ENCODE data around the gene C1QTNF6.
"Not testable (repeated sequence)": the region's sequence is repeated elsewhere in the genome, so short reads cannot be mapped to it uniquely, and the experiment has no call there.

The C1QTNF6 gene

DNA sequence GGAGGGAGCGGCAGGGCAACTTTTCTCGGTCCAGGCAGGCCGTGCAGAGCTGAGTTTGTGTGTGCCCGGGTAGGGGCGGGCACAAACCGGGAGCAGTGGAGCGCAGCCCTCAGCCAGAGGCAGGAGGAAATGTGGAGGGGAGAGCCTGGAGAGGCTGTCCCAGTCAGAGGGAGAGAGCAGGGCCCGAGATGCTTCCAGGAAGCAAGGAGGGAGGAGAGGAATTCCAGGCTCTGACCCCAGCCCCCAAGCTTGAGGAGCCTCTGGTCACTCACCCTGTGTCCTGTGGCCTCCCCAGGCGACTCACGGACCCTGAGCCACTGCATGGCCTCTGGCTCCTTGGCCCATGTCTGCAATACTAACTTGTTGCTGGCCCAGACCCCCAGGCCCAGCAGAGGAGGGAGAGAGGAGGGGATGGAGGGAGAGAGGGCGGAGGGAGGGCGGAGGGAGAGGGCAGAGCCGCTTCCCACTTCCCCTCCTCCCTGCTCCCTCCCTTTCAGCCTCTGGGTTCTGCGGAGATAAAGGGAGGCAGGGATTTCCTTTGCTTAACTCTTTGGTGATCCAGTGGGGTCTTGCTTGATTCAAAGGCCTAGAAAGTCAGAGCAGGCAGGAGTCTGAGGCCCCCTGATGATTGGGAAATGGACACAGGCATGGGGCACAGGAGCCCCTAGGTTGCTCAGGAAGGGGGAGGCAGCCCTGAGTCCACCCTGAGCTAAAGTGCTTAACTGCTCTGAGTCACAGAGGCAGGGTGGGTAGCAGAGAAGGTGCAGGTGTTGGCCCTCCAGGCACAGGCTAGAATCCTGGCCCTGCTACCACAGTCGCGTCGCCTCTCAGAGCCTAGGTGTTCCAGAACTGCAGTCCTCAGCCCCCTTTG lies at the start of gene C1QTNF6:
TSS of gene C1QTNF6 (minus strand) at position 357 of the 871 bp plus-strand sequence. CDS start at position 323, 34 bp downstream.
- DNase-seq: peak; percentile 90

DNA sequence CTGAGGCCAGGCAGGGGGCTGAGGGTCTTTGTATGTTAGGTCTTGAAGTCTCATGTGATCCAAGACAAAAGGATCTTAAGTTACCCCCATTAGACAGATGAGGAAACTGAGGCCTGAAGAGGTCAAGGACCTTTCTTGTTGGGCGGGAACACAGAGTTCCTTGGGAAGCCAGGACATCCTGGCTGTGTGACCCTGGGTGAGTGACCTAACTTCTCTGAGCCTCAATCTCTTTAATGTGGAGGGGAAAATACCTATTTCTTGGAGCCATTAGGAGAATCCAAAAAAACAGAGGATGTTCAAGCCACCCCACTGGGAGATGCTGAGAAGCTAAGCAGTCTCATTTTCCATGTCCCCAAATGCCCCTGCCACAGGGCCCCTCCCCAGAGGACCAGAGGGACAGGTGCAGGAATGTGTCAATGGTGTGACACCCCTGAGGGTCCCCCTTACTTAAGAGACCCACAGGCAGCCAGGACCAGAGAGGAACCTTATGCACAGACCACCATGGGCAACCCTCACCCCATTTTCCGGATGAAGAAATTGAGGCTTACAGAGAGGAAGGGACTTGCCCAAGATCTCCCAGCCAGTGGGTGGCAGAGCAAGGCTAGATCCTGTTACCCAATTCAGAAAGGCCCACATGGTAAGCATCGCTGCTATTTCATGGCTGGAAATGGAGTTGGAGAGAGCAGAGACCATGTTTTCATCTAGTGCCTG lies 48.0 kb upstream of the C1QTNF6 start:
- no peak for DNase-seq

DNA sequence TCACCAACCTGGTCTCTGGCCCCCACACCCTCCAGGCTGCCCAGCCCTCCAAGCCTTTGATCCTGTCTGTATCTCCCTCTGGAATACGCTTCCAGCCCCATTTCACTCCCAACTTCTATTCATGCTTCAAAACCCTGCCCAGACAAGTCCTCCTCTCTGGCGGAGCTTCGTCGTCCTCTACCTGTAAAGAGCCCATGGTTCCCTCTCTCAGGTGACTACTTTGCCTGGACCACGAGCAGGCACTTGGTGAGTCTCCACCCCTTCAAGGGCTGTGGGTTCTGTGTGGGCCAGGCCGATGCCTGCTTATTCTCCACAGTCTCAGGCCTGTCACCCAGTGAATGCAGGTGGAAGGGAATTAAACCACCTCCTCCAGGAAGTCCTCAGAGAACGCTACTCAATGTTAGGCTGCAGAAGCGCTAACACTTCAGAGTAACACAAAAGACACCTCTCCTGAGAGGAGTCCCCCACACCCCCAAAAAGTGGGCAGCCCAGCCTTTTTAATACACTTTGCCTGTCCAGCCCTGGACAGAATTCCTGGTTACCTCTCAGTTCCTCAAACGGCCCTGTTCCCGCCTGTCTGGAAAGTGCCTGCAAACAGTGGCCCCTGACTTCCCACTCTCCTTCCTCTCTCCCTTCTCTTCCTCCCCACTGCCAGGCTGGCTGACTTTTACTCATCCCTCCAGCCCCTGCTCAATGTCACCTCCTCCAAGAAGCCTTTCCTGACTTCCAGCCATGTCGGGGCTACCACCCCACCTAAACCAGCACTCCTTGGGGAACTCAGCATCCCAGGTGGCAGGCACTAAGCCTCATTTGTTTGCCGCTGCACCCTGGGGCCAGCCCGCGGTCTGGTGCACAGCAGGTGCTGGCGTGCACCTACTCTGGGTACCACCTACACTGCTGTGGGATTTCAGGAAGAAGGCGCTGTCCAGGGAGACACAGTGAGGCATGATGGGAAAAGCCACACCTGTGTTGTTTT lies 47.0 kb upstream of the C1QTNF6 start:
- DNase-seq: no peak

DNA sequence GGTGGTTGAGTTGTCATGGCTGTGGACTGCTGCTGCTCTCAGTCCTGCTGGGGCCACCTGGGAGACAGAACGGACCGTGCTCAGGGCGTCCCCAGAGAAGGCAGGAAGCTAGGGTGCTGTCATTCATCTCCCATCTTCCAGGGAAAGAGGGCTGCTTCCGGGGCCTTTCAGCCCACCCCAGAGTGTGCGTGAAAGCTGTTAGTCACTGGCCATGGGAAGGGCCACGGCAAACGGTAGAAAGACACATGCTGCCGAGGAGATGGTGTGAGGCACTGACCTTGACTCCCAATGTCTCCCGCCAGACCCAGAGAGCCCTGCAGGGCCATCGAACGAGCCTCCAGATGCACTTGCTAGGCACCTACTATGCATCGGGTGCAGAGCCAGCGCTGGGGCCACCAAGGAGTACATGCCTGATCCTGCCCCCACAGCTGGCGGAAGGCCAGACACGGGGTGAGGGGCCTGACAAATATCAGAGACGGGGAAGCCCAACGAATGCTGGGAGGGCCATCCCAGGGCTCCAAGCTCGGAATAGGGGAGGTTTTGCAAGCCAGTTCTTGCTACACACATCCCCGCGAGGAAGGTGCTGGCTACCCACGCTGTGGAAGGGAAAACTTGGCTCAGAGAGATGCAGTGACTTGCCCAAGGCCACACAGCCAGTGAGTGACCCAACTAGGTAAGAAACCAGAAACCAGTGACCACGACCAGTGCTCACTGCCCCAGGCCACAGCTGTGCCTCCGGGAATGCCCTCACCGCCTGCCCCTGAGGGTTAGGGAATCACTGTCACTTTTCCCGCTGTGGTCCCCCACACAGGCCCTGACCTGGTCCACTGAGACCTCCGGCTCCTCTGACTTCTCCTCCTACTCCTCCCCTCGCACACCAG lies 45.9 kb upstream of the C1QTNF6 start:
- no peak for DNase-seq

DNA sequence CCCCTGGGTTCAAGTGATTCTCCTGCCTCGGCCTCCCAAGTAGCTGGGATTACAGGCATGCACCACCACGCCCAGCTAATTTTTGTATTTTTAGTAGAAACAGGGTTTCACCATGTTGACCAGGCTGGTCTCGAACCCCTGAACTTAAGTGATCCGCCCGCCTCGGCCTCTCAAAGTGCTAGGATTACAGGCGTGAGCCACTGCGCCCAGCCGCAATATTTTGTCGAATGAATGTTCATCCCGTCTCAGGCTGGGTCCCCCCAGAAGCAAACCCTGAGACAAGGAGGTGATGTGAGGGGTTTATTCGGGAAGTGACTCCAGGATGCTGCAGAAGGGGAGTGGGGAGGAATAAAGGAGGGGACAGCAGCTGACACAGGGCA lies 45.3 kb upstream of the C1QTNF6 start:
- not testable (repeated sequence) for DNase-seq

DNA sequence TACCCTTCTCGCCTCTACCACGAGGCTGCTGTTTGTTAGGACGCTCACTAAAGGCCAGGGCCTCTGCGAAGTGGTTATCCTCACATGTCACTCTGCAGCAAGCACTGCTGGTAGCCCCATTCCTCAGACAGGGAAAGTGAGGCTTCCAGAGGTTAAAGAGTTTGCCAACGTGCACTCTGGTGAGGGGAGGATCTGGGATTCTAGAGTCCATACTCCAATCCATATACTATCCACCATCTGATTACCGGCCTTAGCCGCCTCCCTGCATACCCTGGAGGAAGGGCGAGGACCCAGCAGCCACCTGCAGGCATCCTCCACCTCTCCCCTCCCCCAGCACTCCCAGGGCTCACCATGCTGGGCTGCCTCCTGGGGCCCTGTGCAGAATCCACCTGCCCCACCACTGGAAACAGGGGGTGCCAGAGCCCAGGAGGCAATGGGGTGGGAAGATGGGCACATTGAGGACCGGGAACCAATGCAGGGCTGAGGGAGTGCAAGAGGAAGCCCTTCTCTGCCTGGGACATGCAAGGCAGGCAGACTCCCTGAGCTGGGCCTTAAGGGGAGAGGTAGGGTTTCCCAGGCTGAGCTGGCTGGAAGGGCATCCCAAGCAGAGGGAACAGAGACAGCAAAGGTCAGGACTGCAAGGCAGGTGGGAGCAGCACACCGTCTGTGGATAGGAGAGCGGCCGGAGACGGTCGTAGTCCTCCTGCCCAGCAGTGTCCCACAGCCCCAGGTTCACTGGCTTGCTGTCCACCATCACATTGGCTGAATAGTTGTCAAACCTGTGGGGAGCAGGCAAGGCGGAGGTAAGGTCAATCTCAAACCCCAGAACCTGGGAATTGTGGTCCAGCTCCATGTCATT lies 44.3 kb upstream of the C1QTNF6 start:
- DNase-seq: no peak

DNA sequence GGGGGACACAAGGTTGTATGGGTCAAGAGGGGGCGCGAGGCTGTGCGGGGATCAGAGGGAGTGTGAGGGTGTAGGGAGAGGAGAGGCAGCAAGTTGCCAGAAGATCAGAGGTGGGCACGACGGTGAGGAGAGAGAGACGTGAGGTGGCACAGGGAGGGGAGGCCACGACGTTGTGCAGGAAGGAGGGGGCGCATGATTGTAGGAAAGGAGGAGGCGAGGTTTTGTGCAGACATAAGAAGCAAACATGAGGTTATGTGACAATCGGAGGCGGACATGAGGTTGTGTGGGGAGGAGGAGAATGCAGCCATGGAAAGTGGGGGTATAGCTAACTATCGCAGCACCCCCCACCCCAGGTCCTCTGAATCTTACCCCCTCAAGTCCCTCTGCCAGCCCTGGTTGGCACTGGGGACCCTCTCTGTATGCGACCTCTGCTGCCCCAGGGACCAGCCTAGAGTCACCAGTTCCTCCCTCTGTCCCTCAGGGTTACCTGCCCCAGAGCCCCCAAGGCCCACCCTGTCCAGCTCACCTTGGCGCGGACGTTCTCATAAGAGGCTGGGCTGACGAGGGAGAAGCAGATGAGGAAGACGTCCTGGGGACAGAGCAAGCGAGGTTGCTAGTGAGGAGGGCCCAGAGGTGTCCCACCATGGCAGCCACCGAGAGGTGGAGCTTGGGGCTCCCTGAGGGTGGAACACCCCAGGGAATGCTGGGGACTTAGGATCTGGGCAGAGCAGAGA lies 43.5 kb upstream of the C1QTNF6 start:
- DNase-seq: no peak

DNA sequence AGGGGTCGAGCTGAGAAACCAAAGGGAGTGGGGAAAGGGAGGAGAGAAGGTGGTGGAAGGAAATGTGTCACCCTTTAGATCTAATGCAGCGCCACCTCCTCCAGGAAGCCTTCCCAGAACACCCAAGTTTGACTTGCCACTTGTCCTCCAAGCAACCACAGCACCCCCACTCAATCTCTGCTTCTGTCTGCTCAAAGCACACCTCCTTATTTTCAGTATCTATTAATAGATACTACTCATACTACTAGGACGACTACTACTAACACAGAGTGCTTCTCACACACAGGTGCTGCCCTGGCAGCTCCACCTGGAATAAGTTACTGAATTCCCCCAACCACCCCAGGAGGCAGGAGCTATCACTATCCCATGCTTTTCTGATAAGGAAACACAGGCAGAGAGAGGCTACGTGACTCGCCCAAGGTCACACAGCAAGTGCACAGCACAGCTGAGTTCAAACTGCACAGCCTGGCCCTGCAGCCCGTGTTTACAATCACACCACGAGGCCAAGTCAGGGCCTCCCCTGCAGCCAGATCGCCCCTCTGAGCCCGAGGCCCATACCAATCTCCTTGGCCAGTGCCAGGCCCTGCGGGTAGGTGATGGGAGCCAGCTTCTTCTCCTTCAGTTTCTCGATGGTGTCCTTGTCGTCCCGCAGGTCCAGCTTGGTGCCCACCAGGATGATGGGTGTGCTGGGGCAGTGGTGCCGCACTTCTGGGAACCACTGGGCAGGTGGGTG lies 42.8 kb upstream of the C1QTNF6 start:
- no peak for DNase-seq

DNA sequence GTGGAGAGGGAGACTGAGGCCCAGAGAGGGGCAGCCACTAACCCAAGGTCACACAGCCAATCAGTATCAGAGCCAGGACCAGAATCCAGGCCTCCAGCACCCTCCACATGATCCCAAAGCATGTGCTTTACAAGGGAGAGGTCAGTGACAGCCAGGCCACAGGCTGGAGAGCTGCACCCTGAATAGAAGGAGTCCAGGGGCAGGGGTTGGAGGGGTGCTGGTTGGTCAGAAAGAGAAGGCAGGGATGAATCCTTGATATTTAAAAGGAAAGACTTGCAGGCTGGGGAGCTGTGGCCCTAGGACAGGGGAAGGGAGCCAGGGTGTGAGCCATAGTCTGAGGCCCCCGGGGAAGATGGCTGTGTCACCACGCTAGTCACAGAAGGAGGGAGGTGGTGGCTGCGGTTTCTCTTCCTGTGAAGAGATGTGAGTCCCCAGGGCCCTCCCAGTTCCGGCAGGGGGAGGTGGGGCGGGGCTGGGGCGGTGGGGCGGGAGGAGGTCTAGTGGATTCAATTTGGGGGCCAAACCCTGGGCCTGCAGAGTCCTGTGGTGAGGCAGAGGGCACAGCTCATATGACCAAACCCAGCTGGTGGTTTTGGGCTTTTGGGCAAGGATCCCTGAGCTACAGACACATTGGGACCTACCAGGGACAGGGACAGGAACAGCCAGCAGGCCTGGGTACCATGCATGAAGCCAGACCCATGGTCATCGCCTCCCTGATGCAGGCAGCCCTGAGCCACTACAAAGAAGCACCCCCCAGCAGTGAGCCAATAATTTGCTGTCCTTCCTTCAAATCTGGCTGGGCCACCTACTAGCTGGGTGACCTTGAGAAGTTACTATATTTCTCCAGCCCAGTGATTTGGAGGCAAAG lies 42.0 kb upstream of the C1QTNF6 start:
- DNase-seq: peak; percentile 43

DNA sequence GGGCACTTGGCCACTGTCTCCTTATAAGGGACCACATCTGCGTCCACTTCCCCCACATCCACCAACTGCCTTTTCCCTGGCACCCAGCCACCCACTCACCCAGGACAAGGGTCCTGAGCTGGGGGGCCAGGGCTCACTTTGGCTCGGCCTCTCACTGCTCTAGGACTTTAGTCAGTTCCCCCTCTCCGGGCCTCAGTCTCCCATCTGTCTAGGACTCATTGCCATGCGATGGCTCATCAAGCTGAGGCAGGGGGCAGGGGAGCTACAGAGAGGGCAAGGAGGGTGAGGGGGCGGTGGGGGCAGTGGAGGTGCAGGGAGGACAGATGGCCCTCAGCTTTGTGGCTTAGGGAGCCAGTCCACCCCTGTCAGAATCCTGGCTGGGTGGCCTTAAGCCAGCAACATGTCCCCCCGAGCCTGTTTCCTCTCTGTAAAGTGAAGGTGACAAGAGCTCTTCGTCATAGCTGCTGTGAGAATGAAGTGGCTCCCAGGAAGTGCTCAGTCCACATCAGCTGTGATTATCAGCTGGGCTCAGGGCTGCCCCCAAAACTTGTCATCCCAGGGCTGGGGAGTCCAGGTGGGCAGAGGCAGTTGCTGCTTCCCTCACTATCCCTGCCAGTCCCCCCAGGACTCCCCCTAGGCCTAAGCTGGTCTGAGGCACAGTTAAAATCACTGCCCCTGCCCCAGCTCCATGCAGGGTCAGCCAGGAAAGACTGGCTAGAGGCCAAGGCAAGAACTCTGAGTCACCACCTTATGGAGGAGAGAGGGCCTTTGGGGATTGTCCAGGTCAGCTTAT lies 41.2 kb upstream of the C1QTNF6 start:
- no peak for DNase-seq

DNA sequence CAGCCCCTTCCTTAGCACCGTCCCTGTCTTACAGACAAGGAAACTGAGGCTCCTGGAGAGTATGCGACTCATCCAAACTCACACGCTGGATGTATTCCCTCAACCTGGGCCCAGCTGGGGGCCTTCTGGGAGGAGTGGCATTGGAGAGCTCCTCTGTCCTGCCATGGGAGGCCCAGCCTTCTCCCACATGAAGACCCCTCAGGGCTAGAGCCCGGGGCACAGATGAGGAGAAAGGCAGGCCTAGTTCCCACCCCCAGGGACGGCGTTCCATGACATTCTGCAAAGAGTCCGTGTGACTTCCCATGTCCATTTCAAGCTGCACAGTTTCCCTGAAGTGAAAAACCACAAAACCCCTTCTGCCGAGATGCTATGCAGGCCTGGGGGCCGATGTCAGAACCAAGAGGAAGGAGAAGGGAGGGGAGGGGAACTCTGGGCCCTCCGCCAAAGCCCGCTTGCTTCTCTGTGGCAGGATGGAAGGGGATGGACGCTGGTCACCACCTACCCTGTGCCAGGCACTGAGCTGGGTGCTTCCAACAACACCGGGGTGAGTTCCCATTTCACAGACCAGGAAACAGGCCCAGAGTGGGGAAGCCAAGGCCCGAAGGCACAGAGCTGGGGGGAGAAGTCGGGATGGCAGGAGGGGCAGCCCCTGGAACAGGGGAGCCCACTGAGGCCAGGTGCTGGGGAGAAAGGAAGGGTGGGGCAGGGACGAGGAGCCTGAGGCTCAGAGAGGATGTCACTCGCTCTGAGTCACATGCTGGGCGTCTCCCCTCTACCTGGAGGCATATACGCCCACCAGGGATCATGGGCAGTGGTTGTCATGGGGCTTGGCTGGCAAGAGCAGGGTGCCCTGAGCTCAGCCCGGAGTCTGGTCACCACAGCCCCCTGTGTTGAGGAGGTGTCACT lies 40.3 kb upstream of the C1QTNF6 start:
- DNase-seq: peak; percentile 51

DNA sequence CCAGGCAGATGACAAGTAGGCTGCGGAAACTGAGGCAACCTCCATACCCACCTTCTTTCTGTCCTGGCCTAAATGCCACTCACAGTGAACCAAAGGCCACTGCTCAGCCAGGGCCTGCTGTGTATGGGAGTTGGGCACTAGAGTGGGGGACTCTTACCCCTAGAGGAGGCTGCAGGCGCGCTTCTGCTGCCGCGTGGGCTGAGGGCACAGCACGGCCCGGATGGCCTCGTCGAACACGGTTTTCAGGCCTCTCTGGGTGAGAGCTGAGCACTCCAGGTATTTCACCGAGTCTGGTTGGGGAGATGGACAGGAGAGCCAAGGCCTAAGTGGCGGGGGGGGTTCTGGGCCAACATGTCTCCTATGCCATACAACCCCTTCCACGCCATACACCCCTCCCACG lies 38.5 kb upstream of the C1QTNF6 start:
- DNase-seq: no peak

DNA sequence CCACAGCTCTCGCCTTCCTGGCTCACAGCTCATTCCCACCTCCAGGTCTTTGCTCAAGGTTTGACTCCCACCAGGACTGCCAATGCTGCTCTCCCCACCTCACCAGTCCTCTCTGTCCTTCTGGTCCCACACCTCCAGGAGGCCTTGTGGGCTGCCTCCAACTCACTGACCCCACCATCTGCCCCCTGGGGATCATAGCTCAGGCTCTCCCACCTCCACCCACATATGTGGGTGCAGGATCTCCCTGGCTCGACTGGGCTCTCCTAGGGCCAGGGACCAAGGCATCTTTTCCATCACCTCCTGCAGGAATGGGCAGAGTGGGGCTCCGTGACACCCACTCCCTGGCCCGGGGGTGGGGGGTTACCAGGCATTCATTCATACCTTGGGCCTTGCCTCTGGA lies 38.0 kb upstream of the C1QTNF6 start:
- DNase-seq: no peak

DNA sequence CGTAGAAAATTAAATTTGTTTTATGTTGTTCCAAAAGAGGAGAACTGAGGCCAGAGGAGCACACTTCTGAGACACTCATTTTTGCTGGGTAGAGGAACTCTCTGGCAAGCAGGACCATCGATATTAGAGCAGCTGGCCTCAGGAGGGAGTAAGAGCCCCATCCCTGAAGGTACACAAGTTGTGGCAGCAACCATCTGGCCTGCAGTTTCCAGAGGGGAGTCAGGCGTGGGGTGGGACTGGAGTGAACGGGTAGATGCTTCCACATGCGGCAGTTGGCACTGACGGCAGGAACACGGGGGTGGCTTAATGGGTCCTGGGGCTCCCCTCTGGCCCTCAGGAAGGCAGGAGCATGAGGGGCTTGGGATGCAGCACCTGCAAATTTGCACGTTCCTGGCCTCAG lies 37.4 kb upstream of the C1QTNF6 start:
- no peak for DNase-seq

DNA sequence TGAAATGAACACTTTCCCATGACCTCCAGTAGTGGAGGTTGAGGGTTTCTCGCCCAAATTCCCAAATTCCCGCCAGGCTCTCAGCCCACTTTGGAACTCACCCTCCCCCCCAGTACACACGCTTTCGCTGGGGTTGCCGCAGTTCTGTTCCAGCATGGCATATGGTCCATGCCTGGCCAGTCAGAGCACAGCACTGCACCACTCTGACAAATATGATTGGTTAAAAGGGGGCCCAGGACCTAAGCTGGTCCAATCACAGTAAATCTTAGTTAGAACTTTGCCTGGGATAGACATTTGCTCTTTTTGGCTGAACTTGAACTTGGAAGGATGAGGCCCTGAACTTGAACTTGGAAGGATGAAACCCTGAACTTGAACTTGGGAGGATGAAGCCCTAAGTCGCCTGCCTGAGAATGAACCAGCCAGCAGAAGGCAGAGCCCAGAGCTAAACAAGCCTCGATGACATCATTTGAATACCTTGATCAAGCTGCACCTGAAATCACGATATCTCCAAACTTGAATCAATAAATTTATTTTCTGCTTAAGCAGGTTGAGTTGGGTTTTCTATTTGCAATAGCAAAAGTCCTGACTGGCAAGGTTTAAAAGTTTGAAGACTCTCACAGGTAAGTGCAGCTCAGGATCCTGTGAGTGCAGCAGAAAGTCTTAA lies 36.8 kb upstream of the C1QTNF6 start:
- no peak for DNase-seq

DNA sequence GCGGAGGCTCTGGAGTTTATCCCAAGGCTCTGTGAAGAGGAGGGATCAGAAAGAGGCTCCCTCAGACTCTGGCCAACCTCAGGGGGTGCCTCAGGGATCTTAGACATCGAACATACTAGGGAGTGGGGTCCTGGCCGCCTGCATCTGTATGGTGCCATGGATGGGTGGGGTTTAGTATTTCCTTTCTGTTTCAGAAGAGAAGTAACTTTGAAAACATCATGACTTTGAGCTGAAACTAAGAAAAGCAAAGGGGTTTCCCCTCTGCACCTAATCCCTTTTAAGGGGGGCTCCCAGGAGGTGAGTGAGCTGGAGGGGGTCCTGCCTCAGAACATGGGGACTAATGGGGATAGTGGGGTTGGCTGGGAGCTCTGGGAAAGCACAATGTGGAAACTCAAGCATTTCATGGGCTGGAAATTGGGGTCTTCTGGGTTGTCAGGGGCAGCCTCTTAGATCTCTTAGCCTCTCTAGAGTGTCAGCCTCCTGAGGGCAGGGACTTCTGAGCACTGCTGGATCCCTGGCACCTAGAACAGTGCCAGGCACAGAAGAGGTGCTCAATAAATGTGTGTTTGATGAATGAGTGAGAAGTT lies 36.0 kb upstream of the C1QTNF6 start:
- DNase-seq: no peak

Measured in right hindlimb (tissue), 1 donor.